GM12892 (cell line): ENCODE results near the gene NDP.

Experiments used
- DNase-seq: peaks from one replicate; pipeline ENCODE4 v3.0.0; 2011; ENCODE audit not compliant: insufficient read length
- FAIRE-seq: peaks from 2 replicates; lab custom pipeline; 2011; peaks lifted over from hg19 to GRCh38; lab: Jason Lieb, UNC
- POLR2A ChIP-seq: IDR thresholded peaks from 2 replicates; pipeline ENCODE4 v1.6.1; 2011; ENCODE audit warnings: low read depth, low read length, control low read depth
- POLR2AphosphoS5 ChIP-seq: IDR thresholded peaks from 2 replicates; pipeline ENCODE4 v1.6.1; 2011; ENCODE audit warnings: low read depth, low read length, control low read depth
- TAF1 ChIP-seq: IDR thresholded peaks from 2 replicates; pipeline ENCODE4 v1.6.1; 2011; ENCODE audit warnings: low read depth, mild to moderate bottlenecking, control low read depth, low read length, borderline replicate concordance

NDP gene

DNA sequence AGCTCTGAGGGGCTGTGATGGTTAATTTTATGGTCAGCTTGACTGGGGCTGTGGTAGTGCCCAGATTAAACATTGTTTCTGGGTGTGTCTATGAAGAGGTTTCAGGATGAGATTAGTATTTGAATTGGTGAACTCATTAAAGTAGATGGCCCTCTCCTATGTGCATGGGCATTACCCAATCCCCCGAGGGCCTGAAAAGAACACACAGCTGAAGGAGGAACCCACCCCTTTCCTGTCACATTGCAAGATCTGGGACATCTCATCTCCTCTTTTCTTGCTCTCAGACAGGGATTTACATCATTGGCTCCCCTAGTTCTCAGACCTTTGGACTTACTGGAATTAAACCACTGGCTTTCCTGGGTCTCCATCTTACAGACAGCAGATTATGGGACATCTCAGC lies 29.4 kb upstream of the NDP start:
- no peak for DNase-seq
- no peak for TF ChIP-seq POLR2AphosphoS5
- no peak for TF ChIP-seq POLR2A
- no peak for TF ChIP-seq TAF1
- no peak for FAIRE-seq

- no peak for FAIRE-seq
- TF ChIP-seq POLR2A (no peak), TAF1 (no peak), POLR2AphosphoS5 (no peak)
- no peak for DNase-seq
Observed at GRCh38 chrX:43998374-43998773, 25.2 kb upstream of the NDP start.

GRCh38 chrX:43996491-43996890 lies 23.3 kb upstream of the NDP start:
- FAIRE-seq (no peak), DNase-seq (no peak)

GRCh38 chrX:43986083-43986482 lies 12.9 kb upstream of the NDP start:
- no peak for FAIRE-seq

More at GRCh38 chrX:43996491-43996890, 23.3 kb upstream of the NDP start:
- no peak for TF ChIP-seq POLR2A
- no peak for TF ChIP-seq POLR2AphosphoS5
- no peak for TF ChIP-seq TAF1

DNA sequence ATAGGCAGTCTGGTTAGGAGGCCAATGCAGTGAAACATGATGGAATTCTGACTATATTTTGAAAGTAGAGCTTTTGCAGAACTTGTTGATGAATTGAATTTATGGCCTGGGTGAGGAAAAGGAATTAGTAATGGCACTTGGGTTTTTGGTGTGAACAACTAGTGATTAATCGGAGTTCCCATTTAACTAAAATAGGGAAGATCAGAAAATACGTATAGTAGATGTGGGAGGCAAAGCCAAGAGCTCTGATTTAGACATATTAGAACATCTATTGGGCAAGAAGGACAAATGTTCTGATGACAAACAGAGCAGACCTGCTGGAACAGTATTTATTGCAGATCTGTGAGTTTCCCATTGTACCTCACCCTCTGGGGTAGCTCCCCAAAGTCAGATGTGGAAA lies 12.3 kb upstream of the NDP start:
- TF ChIP-seq TAF1 (no peak), POLR2AphosphoS5 (no peak), POLR2A (no peak)

More at GRCh38 chrX:43986083-43986482, 12.9 kb upstream of the NDP start:
- no peak for TF ChIP-seq POLR2A
- no peak for TF ChIP-seq TAF1
- no peak for TF ChIP-seq POLR2AphosphoS5
- DNase-seq: no peak

GRCh38 chrX:43978226-43978625 lies 5.0 kb upstream of the NDP start:
- no peak for TF ChIP-seq POLR2A
- TF ChIP-seq POLR2AphosphoS5: no peak
- no peak for TF ChIP-seq TAF1
- DNase-seq (no peak), FAIRE-seq (no peak)

More for the DNA sequence above, 12.3 kb upstream of the NDP start:
- no peak for DNase-seq
- no peak for FAIRE-seq

- no peak for DNase-seq
- TF ChIP-seq POLR2AphosphoS5 (no peak), POLR2A (no peak), TAF1 (no peak)
- FAIRE-seq: no peak
Observed at GRCh38 chrX:43976205-43976604, 3.0 kb upstream of the NDP start.

- TF ChIP-seq POLR2A (no peak), POLR2AphosphoS5 (no peak), TAF1 (no peak)
- FAIRE-seq: no peak
Observed at GRCh38 chrX:43975796-43976195, 2.6 kb upstream of the NDP start.

GRCh38 chrX:43974741-43975465 lies 1.7 kb upstream of the NDP start:
- no peak for DNase-seq
- no peak for FAIRE-seq
- TF ChIP-seq POLR2A (no peak), POLR2AphosphoS5 (no peak), TAF1 (no peak)

More at GRCh38 chrX:43975796-43976195, 2.6 kb upstream of the NDP start:
- no peak for DNase-seq

DNA sequence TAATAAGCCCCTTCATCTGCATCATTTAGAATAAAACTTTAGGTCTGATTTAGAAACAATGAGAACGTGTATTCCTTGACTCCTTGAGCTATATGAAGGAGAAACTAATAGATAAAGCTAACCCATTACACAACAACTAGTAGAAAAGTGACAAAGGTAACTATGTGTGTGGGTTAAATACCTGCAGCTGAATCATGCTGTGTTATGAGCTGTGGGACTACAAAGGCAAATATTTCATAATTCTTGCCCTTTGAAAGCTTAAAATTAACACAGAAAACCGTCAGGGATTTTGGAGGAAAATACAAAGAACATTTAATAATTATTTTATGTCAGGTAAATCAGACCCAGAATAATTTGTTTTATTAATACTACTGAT lies 898 bp upstream of the NDP start:
- DNase-seq: no peak
- TF ChIP-seq TAF1 (no peak), POLR2AphosphoS5 (no peak), POLR2A (no peak)
- no peak for FAIRE-seq

- FAIRE-seq (no peak), DNase-seq (no peak)
- TF ChIP-seq POLR2A: no peak
- TF ChIP-seq TAF1: no peak
- no peak for TF ChIP-seq POLR2AphosphoS5
Observed at GRCh38 chrX:43971966-43972961, 926 bp downstream of the NDP start.

DNA sequence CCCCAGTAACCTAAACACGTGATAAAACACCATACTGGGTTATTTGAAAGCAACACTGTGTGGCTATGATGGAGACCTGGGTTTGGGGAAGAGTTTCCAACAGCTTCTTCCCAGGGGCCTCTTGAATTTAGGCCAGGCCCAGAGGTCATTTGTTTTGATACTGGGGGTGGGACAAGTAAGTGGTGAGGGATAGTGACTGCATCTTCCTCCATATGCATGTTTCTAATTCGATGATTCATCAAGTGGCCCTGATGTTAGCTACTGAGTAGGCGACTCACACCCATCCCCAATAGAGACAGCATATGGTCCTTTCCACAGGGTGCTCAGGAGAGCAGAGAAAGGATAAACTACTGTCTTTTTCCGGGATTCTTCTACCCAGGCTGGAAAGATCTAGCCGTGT lies 2.7 kb downstream of the NDP start:
- TF ChIP-seq TAF1 (no peak), POLR2A (no peak), POLR2AphosphoS5 (no peak)
- DNase-seq (no peak), FAIRE-seq (no peak)
